HG03066 (cell line): Measurements from ENCODE around the gene MMP28.

Experiments used
- ATAC-seq: cut with Tn5 transposase; IDR thresholded peaks from one replicate; pipeline ENCODE4 v1.9.1; 2021; ENCODE audit warnings: low read depth; ENCODE audit not compliant: unreplicated experiment

MMP28 gene

GRCh38 chr17:35801583-35802224 is 6.3 kb upstream of the MMP28 start:
- ATAC-seq: no peak

DNA sequence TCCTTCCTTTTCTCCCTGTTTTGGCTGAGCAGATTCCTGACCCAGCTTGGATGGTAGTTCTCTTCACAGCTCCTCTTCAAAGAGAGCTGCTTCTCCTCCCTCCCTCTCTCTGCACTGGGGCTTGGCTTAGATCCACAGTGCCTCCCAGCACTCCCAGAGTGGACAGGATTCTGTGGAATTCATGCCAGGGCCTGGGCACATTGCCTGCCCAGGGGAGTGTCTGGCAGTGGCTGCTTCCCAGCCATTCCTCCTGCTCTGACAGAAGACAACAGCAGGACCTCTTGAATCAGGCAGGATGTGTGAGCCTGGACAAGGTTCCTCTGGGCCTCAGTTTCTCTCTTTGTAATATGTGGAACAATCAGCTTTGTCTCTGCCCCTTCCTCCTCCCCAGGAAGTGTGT is 4.5 kb upstream of the MMP28 start:
- no peak for ATAC-seq

GRCh38 chr17:35797918-35798317 is 2.5 kb upstream of the MMP28 start:
- no peak for ATAC-seq

DNA sequence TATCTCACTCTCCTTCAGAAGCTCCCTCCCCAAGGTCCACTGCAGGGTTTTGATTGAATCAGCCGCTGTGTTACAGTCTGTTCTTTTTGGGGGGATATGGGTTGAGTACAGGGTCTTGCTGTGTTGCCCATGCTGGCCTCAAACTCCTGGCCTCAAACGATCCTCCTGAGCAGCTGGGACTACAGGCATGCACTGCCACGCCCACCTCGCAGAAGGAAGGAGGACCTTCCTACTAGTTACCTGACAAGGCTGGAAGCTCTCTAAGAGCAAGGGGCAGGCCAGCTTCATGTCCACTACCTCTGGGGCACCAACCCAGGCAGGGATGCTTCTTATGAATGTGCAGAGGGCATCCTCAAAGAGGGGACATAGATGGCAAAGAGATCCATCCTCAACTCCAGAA is 1.9 kb upstream of the MMP28 start:
- ATAC-seq: no peak

DNA sequence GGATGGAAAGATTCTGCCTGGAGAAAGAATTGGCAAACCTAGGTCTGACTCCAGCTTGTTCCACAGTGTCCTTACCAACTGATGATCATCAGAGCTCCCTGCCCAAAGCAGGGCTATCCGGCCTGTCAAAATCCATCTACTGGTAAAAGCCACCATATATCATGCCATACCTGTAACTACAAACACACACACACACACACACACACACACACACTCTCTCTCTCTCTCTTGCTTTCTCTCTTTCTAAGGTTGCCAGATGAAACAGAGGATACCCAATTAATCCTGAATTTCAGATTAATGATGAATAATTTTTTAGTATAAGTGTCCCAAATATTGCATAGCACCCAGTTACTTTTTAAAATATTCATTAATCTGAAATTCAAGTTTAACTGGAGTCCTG is 1.5 kb upstream of the MMP28 start:
- ATAC-seq: no peak

DNA sequence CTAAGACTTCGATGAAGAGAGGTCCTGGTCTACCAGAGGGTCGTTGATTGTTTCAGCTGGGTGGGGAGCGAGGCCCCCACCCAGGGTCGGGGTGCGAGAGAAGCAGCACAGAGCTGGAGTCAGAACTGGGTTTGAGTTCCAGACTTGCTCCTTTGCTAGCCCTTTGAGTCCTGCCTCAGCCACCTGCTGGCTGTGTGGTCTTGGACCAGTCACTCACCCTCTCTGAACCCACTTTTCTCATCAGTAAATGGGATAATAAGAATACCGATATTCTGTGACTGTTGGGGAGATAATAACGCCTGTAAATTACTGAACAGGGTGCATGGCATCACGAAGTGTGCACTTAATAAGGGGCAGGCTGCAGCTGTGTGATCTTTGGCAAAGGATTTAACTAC is 427 bp upstream of the MMP28 start:
- no peak for ATAC-seq

- no peak for ATAC-seq
Observed at GRCh38 chr17:35793257-35793656, 2.2 kb downstream of the MMP28 start.

- no peak for ATAC-seq
Observed at GRCh38 chr17:35791681-35792350, 3.6 kb downstream of the MMP28 start.

GRCh38 chr17:35790841-35791240 is 4.6 kb downstream of the MMP28 start:
- no peak for ATAC-seq

GRCh38 chr17:35788477-35789368 is 6.7 kb downstream of the MMP28 start:
- no peak for ATAC-seq

GRCh38 chr17:35786941-35787432 is 8.5 kb downstream of the MMP28 start:
- no peak for ATAC-seq

GRCh38 chr17:35784895-35785294 is 10.5 kb downstream of the MMP28 start:
- no peak for ATAC-seq

DNA sequence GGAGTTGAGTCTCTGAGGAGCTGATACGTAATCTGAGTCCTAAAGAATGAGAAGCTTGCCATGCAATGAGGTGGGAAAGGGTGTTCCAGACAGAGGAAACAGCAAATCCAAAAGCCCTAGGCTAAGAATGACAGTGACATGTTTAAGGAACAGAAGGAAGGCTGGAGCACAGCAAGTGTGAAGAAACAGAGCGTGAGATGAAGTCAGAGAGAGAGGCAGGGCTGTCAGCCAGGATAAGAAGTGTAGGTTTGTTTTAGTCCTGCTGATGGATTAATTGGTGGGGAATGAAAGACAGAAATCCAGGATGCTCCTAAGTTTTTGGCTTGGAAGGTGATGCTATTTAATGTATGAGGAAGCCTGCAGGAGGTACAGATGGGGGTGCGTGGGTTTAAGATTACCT is 14.5 kb downstream of the MMP28 start:
- no peak for ATAC-seq

- ATAC-seq: no peak
Observed at GRCh38 chr17:35778641-35779196, 16.7 kb downstream of the MMP28 start.

DNA sequence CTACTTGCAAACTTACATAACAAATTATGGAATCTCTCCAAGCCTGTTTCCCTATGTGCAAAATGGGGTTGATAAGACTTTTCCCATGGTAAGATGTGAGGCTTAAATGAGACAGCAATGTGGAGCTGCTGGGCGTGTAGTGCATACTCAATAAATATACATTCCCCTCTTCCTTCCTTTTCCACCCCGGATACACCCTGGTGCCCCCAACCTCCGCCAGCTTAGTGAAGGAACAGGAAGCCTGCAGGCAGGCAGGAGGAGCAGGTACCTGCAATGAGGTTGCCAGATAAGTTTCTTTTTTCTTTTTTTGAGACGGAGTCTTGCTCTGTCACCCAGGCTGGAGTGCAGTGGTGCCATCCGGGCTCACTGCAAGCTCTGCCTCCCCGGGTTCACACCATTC is 19.9 kb downstream of the MMP28 start:
- ATAC-seq: no peak

GRCh38 chr17:35775039-35775438 is 20.4 kb downstream of the MMP28 start:
- ATAC-seq: no peak

DNA sequence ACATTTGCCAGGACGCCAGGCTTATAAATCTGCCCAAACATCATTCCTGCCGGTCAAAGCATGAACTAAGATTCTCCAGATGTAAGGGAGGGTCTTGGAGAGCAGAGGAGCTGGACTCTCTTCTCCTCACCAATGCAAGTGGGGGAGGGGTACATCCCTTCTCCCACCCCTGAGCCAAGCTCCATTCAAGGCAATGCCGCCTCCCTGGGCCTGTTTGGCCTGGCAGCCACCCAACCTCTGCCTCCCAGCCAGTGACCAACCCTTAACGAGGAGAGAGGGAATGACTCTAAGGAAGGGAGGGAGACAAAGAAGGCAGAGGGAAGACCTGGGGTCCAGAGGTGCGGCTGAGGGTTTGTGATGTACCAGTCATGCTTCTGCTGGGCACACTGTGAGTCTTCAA is 20.9 kb downstream of the MMP28 start:
- ATAC-seq: no peak

DNA sequence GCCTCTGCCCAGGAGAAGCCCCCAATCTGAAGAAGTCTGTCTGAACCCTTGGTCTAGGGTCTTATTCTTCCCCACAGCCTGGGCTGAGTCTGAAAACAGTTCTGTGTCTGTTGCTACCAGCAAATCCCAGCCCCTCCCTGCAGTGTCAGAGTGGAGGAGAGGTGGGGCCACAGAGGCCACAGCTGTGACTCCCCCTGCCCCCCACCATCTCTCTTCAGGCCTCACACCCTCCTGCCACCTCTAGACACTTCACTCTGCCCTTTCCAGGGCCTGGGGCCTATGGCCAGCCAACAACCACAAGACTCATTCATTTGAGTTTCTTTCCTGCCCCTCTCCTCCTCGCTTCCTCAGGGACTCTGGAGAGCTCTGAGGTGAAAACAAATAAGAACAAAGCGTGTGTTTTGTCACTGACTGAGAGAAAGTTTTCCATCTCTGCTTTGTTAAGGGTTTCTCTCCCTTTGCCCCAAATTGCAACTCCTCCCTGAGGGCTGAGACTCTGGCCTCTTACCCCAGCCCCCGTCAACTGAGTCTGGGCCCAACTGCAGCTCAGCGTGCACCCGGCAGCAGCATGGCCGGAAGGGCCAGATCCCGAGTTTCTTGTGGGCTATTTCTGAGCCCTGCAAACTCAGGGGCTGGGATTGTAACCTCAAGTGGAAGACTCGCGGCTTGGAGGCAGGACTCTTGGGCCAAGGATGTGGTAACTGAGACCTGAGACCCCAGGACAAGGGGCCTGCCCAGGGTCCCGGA is 21.6 kb downstream of the MMP28 start:
- ATAC-seq: no peak

GRCh38 chr17:35773129-35773528 is 22.3 kb downstream of the MMP28 start:
- no peak for ATAC-seq

DNA sequence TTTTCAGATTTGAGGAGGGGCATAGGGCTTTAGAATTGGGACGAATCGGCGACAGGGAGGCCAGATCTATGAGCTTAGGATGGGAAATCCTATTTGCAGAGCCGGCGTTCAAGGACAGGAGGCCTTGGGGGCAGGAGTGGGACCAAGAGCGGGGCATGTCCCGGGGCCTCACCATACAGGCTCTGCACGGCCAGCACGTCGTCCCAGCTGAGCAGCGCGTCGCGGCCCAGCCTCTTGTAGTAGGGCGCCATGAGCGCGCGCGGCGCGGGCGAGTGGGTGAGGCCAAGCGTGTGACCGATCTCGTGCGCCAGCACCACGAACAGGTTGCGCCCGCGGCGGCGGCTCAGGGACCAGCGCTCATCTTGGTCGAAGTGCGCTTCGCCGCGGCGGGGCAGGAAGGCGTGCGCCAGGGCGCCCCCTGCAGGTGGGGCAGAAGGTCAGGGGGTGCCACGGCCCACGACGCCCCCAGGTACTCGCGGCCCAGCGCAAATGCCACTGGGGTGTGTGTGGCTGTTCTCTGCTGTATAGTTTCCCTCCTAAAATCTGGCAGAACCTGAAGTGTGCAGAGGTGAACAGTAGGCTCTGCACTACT is 25.4 kb downstream of the MMP28 start:
- no peak for ATAC-seq
